T-helper 1 cell treated with Interleukin-12 subunit alpha and Interleukin-12 subunit beta and Interleukin-4 antibody, amounts not matched to agents 30 μg/mL and 1 μg/mL, for 36 hours (primary cell): ENCODE data around the gene ADCY2.

Experiments used
- H3K27ac Mint-ChIP-seq: one replicate; pipeline ENCODE4 v1.8.0; 2021; ENCODE audit warnings: mild to moderate bottlenecking, mixed read lengths
- H3K27me3 Mint-ChIP-seq: one replicate; pipeline ENCODE4 v1.8.0; 2021; ENCODE audit warnings: low read depth, mixed read lengths
- H3K36me3 Mint-ChIP-seq: one replicate; pipeline ENCODE4 v1.8.0; 2021; ENCODE audit warnings: low read depth, mixed read lengths
- H3K4me1 Mint-ChIP-seq: one replicate; pipeline ENCODE4 v1.8.0; 2021; ENCODE audit warnings: low read depth, mixed read lengths
- H3K4me3 Mint-ChIP-seq: one replicate; pipeline ENCODE4 v1.8.0; 2021; ENCODE audit warnings: mild to moderate bottlenecking, moderate library complexity, mixed read lengths
- H3K9me3 Mint-ChIP-seq: one replicate; pipeline ENCODE4 v1.8.0; 2021; ENCODE audit warnings: mixed read lengths

The ADCY2 gene

GRCh38 chr5:7642029-7642428 lies 246.1 kb downstream of the ADCY2 start:
- Mint-ChIP-seq H3K4me3 (no peak overlapping the region), H3K9me3 (no peaks in the 10 kb centered on the region), H3K27ac (no peak overlapping the region), H3K36me3 (no peaks in the 10 kb centered on the region), H3K4me1 (no peaks in the 10 kb centered on the region), H3K27me3 (no peaks in the 10 kb centered on the region)

GRCh38 chr5:7644723-7645122 lies 248.8 kb downstream of the ADCY2 start:
- no peak overlapping the region for H3K27ac Mint-ChIP-seq
- no peaks in the 10 kb centered on the region for H3K9me3 Mint-ChIP-seq
- no peak overlapping the region for H3K4me3 Mint-ChIP-seq
- no peaks in the 10 kb centered on the region for H3K4me1 Mint-ChIP-seq
- H3K36me3 Mint-ChIP-seq, result no peaks in the 10 kb centered on the region
- H3K27me3 Mint-ChIP-seq, result no peaks in the 10 kb centered on the region

GRCh38 chr5:7650755-7651154 lies 254.8 kb downstream of the ADCY2 start:
- Mint-ChIP-seq H3K4me1 (no peaks in the 10 kb centered on the region), H3K27ac (no peak overlapping the region), H3K36me3 (no peaks in the 10 kb centered on the region), H3K4me3 (no peak overlapping the region), H3K9me3 (no peaks in the 10 kb centered on the region), H3K27me3 (no peaks in the 10 kb centered on the region)

GRCh38 chr5:7653046-7653445 lies 257.1 kb downstream of the ADCY2 start:
- Mint-ChIP-seq H3K4me1 (no peaks in the 10 kb centered on the region), H3K9me3 (no peaks in the 10 kb centered on the region), H3K36me3 (no peaks in the 10 kb centered on the region), H3K4me3 (no peak overlapping the region), H3K27me3 (no peaks in the 10 kb centered on the region), H3K27ac (no peak overlapping the region)

GRCh38 chr5:7657153-7657552 lies 261.2 kb downstream of the ADCY2 start:
- Mint-ChIP-seq H3K36me3 (no peaks in the 10 kb centered on the region), H3K4me1 (no peaks in the 10 kb centered on the region), H3K27ac (no peak overlapping the region), H3K27me3 (no peaks in the 10 kb centered on the region), H3K9me3 (no peaks in the 10 kb centered on the region), H3K4me3 (no peak overlapping the region)

- H3K36me3 Mint-ChIP-seq, result no peaks in the 10 kb centered on the region
- H3K4me1 Mint-ChIP-seq, result no peaks in the 10 kb centered on the region
- no peaks in the 10 kb centered on the region for H3K27me3 Mint-ChIP-seq
- no peak overlapping the region for H3K4me3 Mint-ChIP-seq
- no peaks in the 10 kb centered on the region for H3K9me3 Mint-ChIP-seq
- H3K27ac Mint-ChIP-seq, result no peak overlapping the region
These were observed 263.5 kb downstream of the ADCY2 start for GRCh38 chr5:7659420-7659819.

- Mint-ChIP-seq H3K27ac (no peak overlapping the region), H3K4me3 (no peak overlapping the region), H3K4me1 (no peaks in the 10 kb centered on the region), H3K9me3 (no peaks in the 10 kb centered on the region), H3K36me3 (no peaks in the 10 kb centered on the region), H3K27me3 (no peaks in the 10 kb centered on the region)
These were observed 266.4 kb downstream of the ADCY2 start for GRCh38 chr5:7662289-7662688.

GRCh38 chr5:7663808-7664207 lies 267.9 kb downstream of the ADCY2 start:
- Mint-ChIP-seq H3K9me3 (no peaks in the 10 kb centered on the region), H3K4me3 (no peak overlapping the region), H3K27me3 (no peaks in the 10 kb centered on the region), H3K4me1 (no peaks in the 10 kb centered on the region), H3K27ac (no peak overlapping the region), H3K36me3 (no peaks in the 10 kb centered on the region)

- H3K27me3 Mint-ChIP-seq, result no peaks in the 10 kb centered on the region
- no peak overlapping the region for H3K27ac Mint-ChIP-seq
- H3K4me1 Mint-ChIP-seq, result no peaks in the 10 kb centered on the region
- no peaks in the 10 kb centered on the region for H3K36me3 Mint-ChIP-seq
- H3K4me3 Mint-ChIP-seq, result no peak overlapping the region
- H3K9me3 Mint-ChIP-seq, result no peaks in the 10 kb centered on the region
These were observed 268.3 kb downstream of the ADCY2 start for GRCh38 chr5:7664208-7664607.

GRCh38 chr5:7667216-7667767 lies 271.4 kb downstream of the ADCY2 start:
- Mint-ChIP-seq H3K27ac (no peak overlapping the region), H3K36me3 (no peaks in the 10 kb centered on the region), H3K4me1 (no peaks in the 10 kb centered on the region), H3K27me3 (no peaks in the 10 kb centered on the region), H3K4me3 (no peak overlapping the region), H3K9me3 (no peaks in the 10 kb centered on the region)

- no peaks in the 10 kb centered on the region for H3K36me3 Mint-ChIP-seq
- H3K4me3 Mint-ChIP-seq, result no peak overlapping the region
- no peaks in the 10 kb centered on the region for H3K27me3 Mint-ChIP-seq
- no peak overlapping the region for H3K27ac Mint-ChIP-seq
- no peaks in the 10 kb centered on the region for H3K4me1 Mint-ChIP-seq
- H3K9me3 Mint-ChIP-seq, result no peaks in the 10 kb centered on the region
These were observed 272.2 kb downstream of the ADCY2 start for GRCh38 chr5:7668161-7668560.

- Mint-ChIP-seq H3K27ac (no peak overlapping the region), H3K9me3 (no peaks in the 10 kb centered on the region), H3K4me3 (no peak overlapping the region), H3K27me3 (no peaks in the 10 kb centered on the region), H3K4me1 (no peaks in the 10 kb centered on the region), H3K36me3 (no peaks in the 10 kb centered on the region)
These were observed 272.7 kb downstream of the ADCY2 start for GRCh38 chr5:7668627-7669026.

GRCh38 chr5:7671381-7671993 lies 275.5 kb downstream of the ADCY2 start:
- no peaks in the 10 kb centered on the region for H3K27me3 Mint-ChIP-seq
- H3K9me3 Mint-ChIP-seq, result no peaks in the 10 kb centered on the region
- H3K4me1 Mint-ChIP-seq, result no peaks in the 10 kb centered on the region
- no peak overlapping the region for H3K4me3 Mint-ChIP-seq
- H3K27ac Mint-ChIP-seq, result no peak overlapping the region
- H3K36me3 Mint-ChIP-seq, result no peaks in the 10 kb centered on the region

- no peaks in the 10 kb centered on the region for H3K4me1 Mint-ChIP-seq
- no peaks in the 10 kb centered on the region for H3K27me3 Mint-ChIP-seq
- no peaks in the 10 kb centered on the region for H3K9me3 Mint-ChIP-seq
- no peaks in the 10 kb centered on the region for H3K36me3 Mint-ChIP-seq
- H3K4me3 Mint-ChIP-seq, result no peak overlapping the region
- H3K27ac Mint-ChIP-seq, result no peak overlapping the region
These were observed 277.7 kb downstream of the ADCY2 start for GRCh38 chr5:7673658-7674057.

GRCh38 chr5:7676455-7676854 lies 280.5 kb downstream of the ADCY2 start:
- no peaks in the 10 kb centered on the region for H3K4me1 Mint-ChIP-seq
- no peaks in the 10 kb centered on the region for H3K9me3 Mint-ChIP-seq
- H3K36me3 Mint-ChIP-seq, result no peaks in the 10 kb centered on the region
- H3K27me3 Mint-ChIP-seq, result no peaks in the 10 kb centered on the region
- no peak overlapping the region for H3K4me3 Mint-ChIP-seq
- H3K27ac Mint-ChIP-seq, result no peak overlapping the region

- no peaks in the 10 kb centered on the region for H3K9me3 Mint-ChIP-seq
- H3K4me1 Mint-ChIP-seq, result no peaks in the 10 kb centered on the region
- H3K4me3 Mint-ChIP-seq, result no peak overlapping the region
- no peak overlapping the region for H3K27ac Mint-ChIP-seq
- H3K27me3 Mint-ChIP-seq, result no peaks in the 10 kb centered on the region
- H3K36me3 Mint-ChIP-seq, result no peaks in the 10 kb centered on the region
These were observed 282.1 kb downstream of the ADCY2 start for GRCh38 chr5:7678030-7678429.
